IMR-90 (cell line): ENCODE results near the gene SLC2A8. TPM values are rescaled to one million over a fixed set of nuclear protein-coding genes. Genes with fewer than 3 reads are reported as not detected.
A peak's percentile ranks its signal among the peaks of the same experiment; 100 is the strongest.

Experiments
- ATAC-seq: fragments of 200-7000 bp; cut with Tn5 transposase; 2 replicates; pipeline ENCODE4 v1.9.1; 2020; ENCODE audit warnings: low read depth, mild to moderate bottlenecking, moderate library complexity
- BruUV-seq: library from RNA; stranded (reverse); fragments of 400-500 nt; replicated peaks from 2 replicates; lab custom pipeline; 2021; lab: Mats Ljungman, UMichigan
- CTCF ChIA-PET: fragments of 300-600 bp; formaldehyde crosslinking; extraction: SDS; loops from one replicate; lab custom pipeline; 2021; ENCODE audit warnings: antibody characterized with exemption; lab: Yijun Ruan, JAX
- POLR2A ChIA-PET: fragments of 300-600 bp; sonication (Branson Sonifier 250); formaldehyde crosslinking; loops from one replicate; lab custom pipeline; 2022; ENCODE audit warnings: antibody characterized with exemption; ENCODE audit not compliant: unreplicated experiment; lab: Charles Lee
- DNase-seq: peaks from one replicate; pipeline ENCODE4 v3.0.0; 2013
- H2AFZ ChIP-seq: replicated peaks from 2 replicates; pipeline ENCODE3; 2013; ENCODE audit warnings: low read length, mild to moderate bottlenecking; ENCODE audit not compliant: poor library complexity
- H2AK5ac ChIP-seq: 2 replicates; pipeline ENCODE4 v1.6.1; 2013; ENCODE audit warnings: low read depth, low read length, inconsistent platforms
- H2AK9ac ChIP-seq: replicated peaks from 2 replicates; pipeline ENCODE3; 2013; ENCODE audit warnings: mild to moderate bottlenecking, low read depth, low read length, moderate library complexity; ENCODE audit not compliant: poor library complexity
- H2BK120ac ChIP-seq: 2 replicates; pipeline ENCODE4 v1.6.1; 2013; ENCODE audit warnings: low read depth, low read length, inconsistent platforms
- H2BK15ac ChIP-seq: 3 replicates; pipeline ENCODE4 v1.6.1; 2013; ENCODE audit warnings: low read depth, low read length, inconsistent platforms
- H2BK20ac ChIP-seq: 2 replicates; pipeline ENCODE4 v1.6.1; 2013; ENCODE audit warnings: low read depth, mild to moderate bottlenecking, inconsistent platforms, low read length, moderate library complexity
- H2BK5ac ChIP-seq: 2 replicates; pipeline ENCODE4 v1.6.1; 2013; ENCODE audit warnings: mild to moderate bottlenecking, low read depth, low read length, inconsistent platforms; ENCODE audit not compliant: poor library complexity, severe bottlenecking
- H3K14ac ChIP-seq: replicated peaks from 2 replicates; pipeline ENCODE4 v1.6.1; 2013; ENCODE audit warnings: low read depth, low read length, inconsistent platforms
- H3K18ac ChIP-seq: 2 replicates; pipeline ENCODE4 v1.6.1; 2013; ENCODE audit warnings: low read depth, low read length, control low read depth
- H3K23ac ChIP-seq: 2 replicates; pipeline ENCODE4 v1.6.1; 2013; ENCODE audit warnings: low read depth, low read length, inconsistent platforms
- H3K27ac ChIP-seq: 2 replicates; pipeline ENCODE4 v1.5.1; 2013; ENCODE audit warnings: mild to moderate bottlenecking, control low read depth, low read length; ENCODE audit not compliant: insufficient read depth
- H3K27me3 ChIP-seq: 2 replicates; pipeline ENCODE4 v1.6.1; 2013; ENCODE audit warnings: low read length; ENCODE audit not compliant: control insufficient read depth, insufficient read depth
- H3K36me3 ChIP-seq: 2 replicates; pipeline ENCODE4 v1.6.1; 2013; ENCODE audit warnings: low read length, mixed read lengths; ENCODE audit not compliant: control insufficient read depth, insufficient read depth
- H3K4ac ChIP-seq: 2 replicates; pipeline ENCODE4 v1.6.1; 2013; ENCODE audit warnings: low read depth, low read length, inconsistent platforms
- H3K4me1 ChIP-seq: 2 replicates; pipeline ENCODE4 v1.6.1; 2013; ENCODE audit warnings: low read length, mixed read lengths; ENCODE audit not compliant: control insufficient read depth, insufficient read depth
- H3K4me2 ChIP-seq: 2 replicates; pipeline ENCODE4 v1.6.1; 2013; ENCODE audit warnings: low read depth, mild to moderate bottlenecking, control low read depth, low read length, moderate library complexity
- H3K4me3 ChIP-seq: 2 replicates; pipeline ENCODE4 v1.5.1; 2013; ENCODE audit warnings: low read depth, mild to moderate bottlenecking, control low read depth, low read length, moderate library complexity; ENCODE audit not compliant: insufficient read depth
- H3K56ac ChIP-seq: 2 replicates; pipeline ENCODE4 v1.6.1; 2013; ENCODE audit warnings: low read length, inconsistent platforms; ENCODE audit not compliant: insufficient read depth; ENCODE audit errors: extremely low read depth
- H3K79me1 ChIP-seq, 2 experiments: 2 replicates each; pipeline ENCODE4 v1.6.1; 2013; ENCODE audit warnings: low read length in 2 of 2, inconsistent platforms in 1 of 2, low read depth in 1 of 2
- H3K9ac ChIP-seq: 2 replicates; pipeline ENCODE4 v1.6.1; 2013; ENCODE audit warnings: low read depth, low read length, control low read depth
- H3K9me1 ChIP-seq: 2 replicates; pipeline ENCODE4 v1.6.1; 2013; ENCODE audit warnings: low read length, inconsistent platforms; ENCODE audit not compliant: insufficient read depth
- H3K9me3 ChIP-seq: 2 replicates; pipeline ENCODE4 v1.6.1; 2013; ENCODE audit warnings: low read length; ENCODE audit not compliant: control insufficient read depth, insufficient read depth
- H4K20me1 ChIP-seq: 2 replicates; pipeline ENCODE4 v1.6.1; 2013; ENCODE audit warnings: low read length, inconsistent platforms; ENCODE audit not compliant: insufficient read depth
- H4K5ac ChIP-seq: 2 replicates; pipeline ENCODE4 v1.6.1; 2013; ENCODE audit warnings: mild to moderate bottlenecking, low read depth, low read length, control low read depth
- H4K8ac ChIP-seq, 2 experiments: 2 replicates each; pipeline ENCODE4 v1.6.1; 2013; ENCODE audit warnings: low read depth in 2 of 2, low read length in 2 of 2, control low read depth in 1 of 2, inconsistent platforms in 1 of 2
- H4K91ac ChIP-seq: 2 replicates; pipeline ENCODE4 v1.6.1; 2013; ENCODE audit warnings: low read depth, low read length, inconsistent platforms; ENCODE audit not compliant: insufficient read depth
- BHLHE40 ChIP-seq: fragments of 150-350 bp; IDR thresholded peaks from 2 replicates; pipeline ENCODE4 v1.6.1; 2016; ENCODE audit warnings: mild to moderate bottlenecking, low read depth, low read length
- CEBPB ChIP-seq: IDR thresholded peaks from 2 replicates; pipeline ENCODE4 v1.6.1; 2012; ENCODE audit warnings: low read depth, low read length, improper control_type of control experiment
- CHD1 ChIP-seq: IDR thresholded peaks from 2 replicates; pipeline ENCODE4 v1.6.1; 2012; ENCODE audit warnings: low read depth, low read length, improper control_type of control experiment
- FOS ChIP-seq: fragments of 150-350 bp; IDR thresholded peaks from 2 replicates; pipeline ENCODE4 v1.6.1; 2016; ENCODE audit warnings: low read depth, low read length
- MAFK ChIP-seq: IDR thresholded peaks from 2 replicates; pipeline ENCODE4 v1.6.1; 2012; ENCODE audit warnings: low read depth, low read length, improper control_type of control experiment
- MAZ ChIP-seq: IDR thresholded peaks from 2 replicates; pipeline ENCODE4 v1.6.1; 2012; ENCODE audit warnings: low read depth, mild to moderate bottlenecking, low read length, improper control_type of control experiment, moderate library complexity, borderline replicate concordance
- MXI1 ChIP-seq: IDR thresholded peaks from 2 replicates; pipeline ENCODE4 v1.6.1; 2012; ENCODE audit warnings: low read depth, mild to moderate bottlenecking, low read length, moderate library complexity, borderline replicate concordance
- NFE2L2 ChIP-seq: fragments of 150-350 bp; IDR thresholded peaks from 2 replicates; pipeline ENCODE4 v1.6.1; 2016; ENCODE audit warnings: low read depth, mild to moderate bottlenecking, low read length
- POLR2A ChIP-seq: IDR thresholded peaks from 2 replicates; pipeline ENCODE4 v1.6.1; 2012; ENCODE audit warnings: mild to moderate bottlenecking, low read depth, low read length
- RAD21 ChIP-seq: IDR thresholded peaks from 2 replicates; pipeline ENCODE4 v1.6.1; 2012; ENCODE audit warnings: low read length, improper control_type of control experiment
- RCOR1 ChIP-seq: IDR thresholded peaks from 2 replicates; pipeline ENCODE4 v1.6.1; 2012; ENCODE audit warnings: mild to moderate bottlenecking, low read length, improper control_type of control experiment; ENCODE audit not compliant: insufficient replicate concordance
- SMC3 ChIP-seq: fragments of 150-350 bp; IDR thresholded peaks from 2 replicates; pipeline ENCODE4 v1.6.1; 2016; ENCODE audit warnings: low read depth, mild to moderate bottlenecking, antibody characterized with exemption, low read length, moderate library complexity
- WGBS, 2 experiments: methylation state at CpG; one replicate each; pipeline versions ENCODE4 v1.1.5 to v1.1.7; 2013; ENCODE audit warnings: missing lambda C conversion rate in 2 of 2; ENCODE audit not compliant: insufficient read length in 1 of 2; ENCODE audit errors: extremely low coverage in 2 of 2; 5-methylcytosine and 5-hydroxymethylcytosine counted together
- dilution Hi-C: fragments of 300-500 bp; cut with HindIII; formaldehyde crosslinking; loops from one replicate; pipeline ENCODE4 v1.14.3; 2018; ENCODE audit warnings: low sequenced_read_pairs; ENCODE audit not compliant: unreplicated experiment
- in situ Hi-C: fragments of 300-500 bp; cut with MboI; formaldehyde crosslinking; loops from 3 replicates; pipeline ENCODE4 v1.14.3; 2019; ENCODE audit warnings: low sequenced_read_pairs, inconsistent platforms, mixed read lengths
- intact Hi-C: fragments of 100-400 bp; cut with micrococcal nuclease; formaldehyde crosslinking; loops from 2 replicates; pipeline ENCODE4 v1.10.0; 2022
- polyA plus RNA-seq, 3 experiments: library from polyadenylated mRNA; depleted of rRNA; stranded (reverse); fragments of >200 nt; gene quantifications; 2 replicates each; pipeline ENCODE4 v1.2.3, GENCODE V29; 2012; ENCODE audit warnings: low replicate concordance in 1 of 3
- total RNA-seq: library from RNA; depleted of rRNA; stranded (reverse); fragments of >200 nt; gene quantifications from 2 replicates; pipeline ENCODE4 v1.2.3, GENCODE V29; 2012
- TF ChIP-seq, protein P1 (sequence below): fragments of 150-350 bp; IDR thresholded peaks from 2 replicates; pipeline ENCODE4 v1.6.1; 2016; ENCODE audit warnings: low read depth, mild to moderate bottlenecking, low read length, moderate library complexity, borderline replicate concordance

SLC2A8 gene
- total and polyA plus RNA-seq, 2 of the 4 experiments (the other 2 are of a cell fraction): 9.0 to 12.0 TPM

- Histone ChIP-seq H3K27ac (no peak overlapping the region), H3K4me3 (no peak overlapping the region), H3K56ac (no peak overlapping the region), H4K91ac (no peak overlapping the region), H2BK120ac (no peak overlapping the region), H3K27me3 (peaks cover 5% of the 10 kb centered on the region; the same call in 1 of the 2 replicates), H2AK5ac (no peak overlapping the region), H4K20me1 (peaks cover 6% of the 10 kb centered on the region; the same call in 1 of the 2 replicates), H3K14ac (no peak overlapping the region), H3K4me2 (no peak overlapping the region; the same call in 1 of the 2 replicates), H3K9me3 (no peaks in the 10 kb centered on the region), H2BK5ac (no peak overlapping the region), H3K4me1 (peaks cover 2% of the 10 kb centered on the region; the same call in 1 of the 2 replicates), H4K5ac (no peak overlapping the region), H2BK20ac (no peak overlapping the region), H3K9ac (no peak overlapping the region), H3K4ac (no peak overlapping the region), H2BK15ac (no peak overlapping the region), H3K9me1 (peaks cover 3% of the 10 kb centered on the region; the same call in 1 of the 2 replicates), H3K36me3 (peaks cover 1% of the 10 kb centered on the region; the same call in 1 of the 2 replicates), H4K8ac (no peak overlapping the region), H2AFZ (peak overlapping the region; percentile 36), H2AK9ac (no peak overlapping the region), H3K18ac (no peak overlapping the region), H3K23ac (no peak overlapping the region), H3K79me1 (peaks cover 0 to 13% of the 10 kb centered on the region in 2 experiments; a peak in 2 of 4 replicates)
- ChIA-PET POLR2A (no interaction called here), CTCF (interaction anchor here (0.7 to 1.0 kb wide), 2 partner anchors 11 to 117 kb away, joined by 3 to 8 read pairs; no protein-coding TSS in a partner anchor)
- in situ Hi-C loops: loop anchor here (5.0 to 25.0 kb wide), 2 partner anchors 182 to 462 kb away; no protein-coding TSS in a partner anchor
- intact Hi-C loops: loop anchor here (10.0 kb wide), 1 partner anchor 114 kb away; no protein-coding TSS in a partner anchor
- ATAC-seq (no peak), DNase-seq (no peak)
- BruUV-seq: no TSS peak
- no peak for TF ChIP-seq MAZ
- no peak for TF ChIP-seq NFE2L2
- TF ChIP-seq BHLHE40: no peak
- TF ChIP-seq FOS: no peak
- no peak for TF ChIP-seq SMC3
- TF ChIP-seq, protein P1, sequence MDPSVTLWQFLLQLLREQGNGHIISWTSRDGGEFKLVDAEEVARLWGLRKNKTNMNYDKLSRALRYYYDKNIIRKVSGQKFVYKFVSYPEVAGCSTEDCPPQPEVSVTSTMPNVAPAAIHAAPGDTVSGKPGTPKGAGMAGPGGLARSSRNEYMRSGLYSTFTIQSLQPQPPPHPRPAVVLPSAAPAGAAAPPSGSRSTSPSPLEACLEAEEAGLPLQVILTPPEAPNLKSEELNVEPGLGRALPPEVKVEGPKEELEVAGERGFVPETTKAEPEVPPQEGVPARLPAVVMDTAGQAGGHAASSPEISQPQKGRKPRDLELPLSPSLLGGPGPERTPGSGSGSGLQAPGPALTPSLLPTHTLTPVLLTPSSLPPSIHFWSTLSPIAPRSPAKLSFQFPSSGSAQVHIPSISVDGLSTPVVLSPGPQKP: no peak
- no peak for TF ChIP-seq POLR2A
- TF ChIP-seq CHD1: no peak
- no peak for TF ChIP-seq RAD21
- TF ChIP-seq CEBPB: no peak
- no peak for TF ChIP-seq MXI1
- no peak for TF ChIP-seq MAFK
- TF ChIP-seq RCOR1: no peak
- dilution Hi-C loops: no loop called here
- WGBS, 2 experiments: 100% methylated on average over 4 of the region's 13 CpGs; no CpG with 5 or more reads in 1 of the 2 experiments
These were observed 1.9 kb downstream of the SLC2A8 start for GRCh38 chr9:127398715-127399400.
